ENCODE measurements around the gene ITPKB. TPM values are rescaled to one million over a fixed set of nuclear protein-coding genes. Genes with fewer than 3 reads are reported as not detected.

Gene ITPKB
- polyA plus RNA-seq, 1 of the 3 experiments (the other 2 are of a cell fraction) = 2.4 TPM

- Histone ChIP-seq H3K4me1 (ENCODE audit: control insufficient read depth in 1 of 2, insufficient read depth in 2 of 2, low read depth in 1 of 2, low read length in 1 of 2) (peaks cover 0 to 2% of the 10 kb centered on the region in 2 experiments; a peak in 1 of 4 replicates), H3K36me3 (replicated peaks in 1 of 2; ENCODE audit: control insufficient read depth in 1 of 2, insufficient read depth in 2 of 2, low read length in 1 of 2) (no peaks in the 10 kb centered on the region), H3K9ac (no peak overlapping the region), H3K4me2 (no peak overlapping the region), H3F3A (replicated peaks; ENCODE audit: insufficient read depth) (no peaks in the 10 kb centered on the region), H3K9me2 (no peaks in the 10 kb centered on the region), H3K27ac (ENCODE audit: low read depth in 2 of 2, low read length in 1 of 2) (no peak overlapping the region), H4K20me1 (ENCODE audit: insufficient read depth) (no peaks in the 10 kb centered on the region), H2AFZ (ENCODE audit: low read depth) (no peak overlapping the region), H3K79me2 (ENCODE audit: insufficient read depth) (no peaks in the 10 kb centered on the region), H3K27me3 (ENCODE audit: insufficient read depth) (no peaks in the 10 kb centered on the region; the same call in 1 of the 2 replicates), H3K4me3 (ENCODE audit: low read depth in 2 of 2, low read length in 1 of 2) (no peak overlapping the region), H3K9me3 (no peaks in the 10 kb centered on the region)
- TF ChIP-seq FOXJ3 (CRISPR knock-in tag; IDR thresholded peaks at IDR 0.05) = no peak
- no peak for TF ChIP-seq MAX (IDR thresholded peaks at IDR 0.05; ENCODE audit: low read depth)
- no peak for TF ChIP-seq REST (IDR thresholded peaks at IDR 0.05; ENCODE audit: low read depth, low read length)
- TF ChIP-seq IRF3 (IDR thresholded peaks at IDR 0.05; ENCODE audit: low read depth, low read length) = no peak
- TF ChIP-seq GABPA (IDR thresholded peaks at IDR 0.05; ENCODE audit: low read depth) = no peak
- no peak for TF ChIP-seq POLR2AphosphoS5 (IDR thresholded peaks at IDR 0.05; ENCODE audit: low read depth, low read length)
- no peak for TF ChIP-seq CTCF (IDR thresholded peaks at IDR 0.05)
- TF ChIP-seq RAD21 (IDR thresholded peaks at IDR 0.05; ENCODE audit: low read length) = no peak
- TF ChIP-seq SMC3 (IDR thresholded peaks at IDR 0.05; ENCODE audit: low read depth, low read length) = no peak
- TF ChIP-seq ELF1 (IDR thresholded peaks at IDR 0.05) = no peak
- TF ChIP-seq NFIC (IDR thresholded peaks at IDR 0.05; ENCODE audit: borderline replicate concordance) = no peak
- no peak for TF ChIP-seq TCF12 (IDR thresholded peaks at IDR 0.05)
- no peak for TF ChIP-seq ZBTB33 (IDR thresholded peaks at IDR 0.05; ENCODE audit: borderline replicate concordance, low read depth)
- no peak for TF ChIP-seq FOSL2 (IDR thresholded peaks at IDR 0.05; ENCODE audit: borderline replicate concordance, low read depth)
- TF ChIP-seq YY1 (IDR thresholded peaks at IDR 0.05; ENCODE audit: low read depth) = no peak
- no peak for TF ChIP-seq GATA2 (CRISPR knock-in tag; IDR thresholded peaks at IDR 0.05)
- no peak for TF ChIP-seq MXI1 (IDR thresholded peaks at IDR 0.05; ENCODE audit: low read depth, low read length)
- no peak for TF ChIP-seq FOXM1 (IDR thresholded peaks at IDR 0.05; ENCODE audit: low read depth)
- POLR2A ChIA-PET = no interaction called here
- 50% methylated on average over 9 of the region's 11 CpGs for WGBS (ENCODE audit: low lambda C conversion rate)
- CTCF ChIA-PET = interaction anchor here (0.6 to 2.4 kb wide), 5 partner anchors 9 to 1238 kb away, joined by 3 to 11 read pairs (median 4); no protein-coding TSS in a partner anchor
- no peak for DNase-seq
Measured at GRCh38 chr1:226589008-226589733, 149.9 kb downstream of the ITPKB start.
